Kasumi-1 (cell line): ENCODE data around the gene CELF2.
A peak's percentile ranks its signal among the peaks of the same experiment; 100 is the strongest.

Experiments
- DNase-seq, 2 experiments: peaks; one replicate each; lab custom pipeline; 2025; lab: John Stamatoyannopoulos, UW

CELF2 gene

DNA sequence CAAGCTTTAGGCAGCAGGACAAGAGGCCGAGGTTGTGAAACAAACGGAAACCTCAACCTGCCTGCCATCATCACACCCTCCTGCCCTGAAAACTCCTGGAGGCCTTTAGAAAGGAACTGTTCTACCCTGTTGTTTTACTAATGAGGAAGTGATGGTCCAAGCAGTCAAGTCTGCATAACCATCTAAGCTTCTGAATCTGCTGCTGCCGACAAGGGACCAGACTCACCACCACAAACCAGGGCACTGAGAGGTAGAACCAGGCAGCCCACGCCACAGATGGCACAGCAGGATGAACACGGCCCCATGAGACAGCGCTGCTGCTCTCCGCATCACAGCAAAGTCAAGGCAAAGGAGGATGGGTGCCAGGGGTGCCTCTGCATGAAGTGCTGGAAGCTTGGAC lies 209.4 kb downstream of the CELF2 start:
- DNase-seq, result peak; percentile 23 to 24

DNA sequence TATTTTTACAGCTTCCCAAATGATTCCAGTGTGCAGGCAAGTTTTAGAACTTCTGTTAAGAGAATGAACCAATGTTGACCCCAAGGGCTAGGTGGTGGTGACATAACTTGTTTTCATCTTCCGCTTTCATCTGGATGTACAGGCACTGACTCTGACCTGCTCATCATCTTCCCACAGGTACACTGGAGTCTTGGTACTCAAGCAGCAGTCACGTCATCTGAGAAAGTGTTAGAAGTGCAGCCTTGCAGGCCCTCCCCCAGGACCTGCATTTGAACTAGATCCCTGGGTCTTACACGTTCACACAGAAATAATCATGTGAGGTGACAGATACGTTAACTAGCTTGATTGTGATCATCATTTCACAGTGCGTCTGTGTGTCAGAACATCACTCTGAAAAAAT lies 212.2 kb downstream of the CELF2 start:
- DNase-seq, result no peak

DNA sequence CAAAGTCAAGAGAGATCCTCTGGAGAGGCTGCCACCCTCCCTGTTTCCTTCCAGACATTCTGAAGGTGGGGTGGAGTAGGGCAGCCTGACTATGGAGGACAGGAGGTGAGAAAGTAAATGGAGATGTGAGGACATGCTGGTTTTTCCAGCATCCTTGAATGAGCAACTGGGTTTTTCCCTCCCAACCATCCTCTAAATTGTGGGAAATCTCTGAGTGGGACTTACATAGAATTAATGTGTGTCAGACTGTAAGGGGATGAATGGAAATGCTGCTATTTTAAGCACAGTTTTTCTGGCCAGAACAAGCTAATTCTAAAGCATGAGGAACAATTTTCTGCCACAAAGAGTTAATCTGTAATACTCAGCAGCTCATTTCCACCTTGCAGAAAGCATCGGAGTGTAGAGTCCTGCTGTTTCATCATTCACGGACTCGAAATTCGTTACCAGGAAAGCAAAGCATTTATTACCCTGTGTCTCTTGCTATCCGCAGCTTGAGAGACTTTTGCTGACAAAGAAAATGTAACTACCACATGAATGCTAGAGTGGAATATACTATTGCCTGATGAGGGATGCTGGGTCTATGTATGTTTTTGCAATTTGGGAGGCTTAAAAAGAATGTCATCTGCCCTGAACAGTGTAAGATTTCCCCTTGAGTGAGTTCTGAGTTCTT lies 213.0 kb downstream of the CELF2 start:
- no peak for DNase-seq

DNA sequence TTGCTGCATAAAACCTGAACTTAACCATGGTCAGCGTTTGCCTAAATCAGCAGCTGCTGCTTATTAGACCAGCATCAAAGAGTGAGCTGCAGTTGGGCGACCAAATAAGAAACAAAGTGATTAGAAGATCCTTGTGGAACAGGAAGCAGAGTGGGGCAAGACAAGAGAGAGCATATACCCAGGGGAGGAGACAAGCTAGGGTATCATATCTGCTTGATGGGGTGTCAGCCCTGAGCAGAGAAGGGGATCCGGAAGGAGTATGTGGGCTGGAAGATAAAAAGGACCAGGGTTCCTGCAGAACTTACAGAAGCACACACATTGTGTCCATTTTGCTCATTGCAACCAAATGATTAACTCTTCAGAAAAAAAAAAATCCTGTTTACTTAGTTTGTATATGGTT lies 213.6 kb downstream of the CELF2 start:
- no peak for DNase-seq

DNA sequence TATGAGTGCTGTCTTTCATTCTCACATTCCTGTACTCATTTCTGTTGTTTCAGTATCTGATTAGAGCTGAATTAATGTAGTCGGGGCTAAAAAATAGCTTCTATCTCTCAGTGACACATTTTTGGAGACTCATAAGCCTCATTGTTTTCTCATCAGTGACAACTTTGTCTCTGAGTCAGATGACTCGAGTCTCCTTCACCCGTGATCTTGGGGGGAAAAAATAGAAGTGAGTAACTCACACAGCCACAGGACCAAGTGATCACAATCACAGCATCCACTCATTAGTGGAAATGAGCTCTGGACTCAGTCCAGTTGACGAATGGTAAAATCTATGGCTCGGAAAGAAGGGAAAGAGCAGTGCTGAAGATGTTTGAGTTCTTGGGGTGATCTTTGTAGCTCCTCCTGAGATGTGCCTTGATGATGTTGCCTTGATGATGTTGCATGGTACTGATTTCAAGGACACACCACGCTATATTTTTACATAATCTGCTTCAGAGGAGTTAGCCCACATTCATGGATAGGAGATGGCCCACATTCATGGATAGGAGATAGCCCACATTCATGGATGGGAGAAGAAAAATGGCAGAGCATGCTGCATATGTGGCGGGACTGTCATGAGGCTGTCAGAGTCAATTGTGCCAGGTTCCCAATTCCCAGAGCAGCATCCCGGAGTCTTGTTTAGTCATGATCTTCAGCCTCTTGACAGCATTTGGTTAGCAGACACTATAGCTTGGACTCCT lies 214.7 kb downstream of the CELF2 start:
- DNase-seq, result no peak

DNA sequence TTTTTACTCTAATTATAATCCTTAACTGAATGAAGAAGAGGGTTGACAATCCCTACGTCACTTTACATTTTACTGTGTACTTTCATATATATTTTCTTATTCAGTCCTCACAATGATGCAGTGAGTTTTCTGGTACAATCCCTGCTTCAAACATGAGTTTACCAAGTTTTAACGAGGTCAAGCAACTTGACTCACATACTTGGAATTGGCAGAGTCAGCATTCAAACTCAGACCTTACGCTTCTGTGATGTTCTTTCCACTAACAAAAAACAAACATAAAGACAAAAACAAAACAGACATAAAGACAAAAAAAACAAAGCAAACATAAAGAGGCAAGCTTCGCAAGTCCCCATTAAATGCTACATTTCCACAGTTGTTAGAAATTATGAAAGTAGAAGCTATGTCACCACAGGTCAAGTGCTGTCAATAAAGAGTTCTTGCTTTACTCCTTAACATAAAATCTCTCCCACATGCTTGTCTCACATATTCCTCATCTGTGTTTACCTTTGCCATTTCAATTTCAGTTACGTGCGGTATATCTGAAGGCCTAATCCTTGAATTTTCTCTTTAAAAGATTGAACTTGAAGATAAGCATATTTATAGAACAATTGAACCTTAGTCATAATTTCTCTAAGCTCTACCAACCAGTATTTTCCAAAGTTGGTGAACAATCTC lies 217.3 kb downstream of the CELF2 start:
- no peak for DNase-seq

- DNase-seq, result no peak
Observed at GRCh38 chr10:11235771-11236170, 218.1 kb downstream of the CELF2 start.

DNA sequence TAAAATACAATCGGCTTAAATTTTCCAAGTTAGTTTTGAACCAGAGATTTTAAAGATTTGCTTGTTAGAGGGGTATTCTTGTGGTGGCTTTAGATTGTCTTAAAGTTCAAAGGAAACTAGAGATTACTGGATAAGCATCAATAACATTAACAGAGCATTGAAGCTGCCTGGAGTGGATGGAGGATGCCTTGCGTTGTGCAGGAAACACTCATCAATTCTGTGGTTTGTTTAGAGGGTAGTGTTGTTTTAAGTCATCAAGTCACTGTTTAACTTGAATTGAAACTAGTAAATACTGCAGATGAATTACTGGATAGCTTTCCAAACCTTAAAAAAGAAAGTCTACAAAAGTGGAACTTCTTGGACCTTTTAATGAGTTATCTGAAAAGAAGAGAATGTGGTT lies 218.6 kb downstream of the CELF2 start:
- DNase-seq, result no peak

DNA sequence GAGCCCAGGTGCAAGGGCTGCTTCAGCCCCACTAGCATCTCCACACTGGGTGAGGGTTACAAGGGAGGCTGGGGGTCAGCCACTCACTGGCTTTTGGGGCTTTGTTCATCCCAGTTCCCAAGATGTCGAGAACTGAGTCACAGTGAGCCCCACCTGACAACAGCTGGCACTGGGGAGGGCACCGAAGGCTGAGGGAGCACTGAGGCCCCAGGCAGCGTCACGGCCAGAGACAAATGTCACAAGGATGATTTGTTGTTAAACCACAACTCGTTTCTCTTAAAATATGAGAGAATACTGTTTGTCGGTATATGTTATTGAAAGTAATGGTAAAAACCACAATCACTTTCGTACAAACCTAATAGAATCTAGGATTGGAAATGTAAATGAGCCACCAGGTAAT lies 219.9 kb downstream of the CELF2 start:
- DNase-seq, result no peak

- no peak for DNase-seq
Observed at GRCh38 chr10:11238893-11239292, 221.2 kb downstream of the CELF2 start.

DNA sequence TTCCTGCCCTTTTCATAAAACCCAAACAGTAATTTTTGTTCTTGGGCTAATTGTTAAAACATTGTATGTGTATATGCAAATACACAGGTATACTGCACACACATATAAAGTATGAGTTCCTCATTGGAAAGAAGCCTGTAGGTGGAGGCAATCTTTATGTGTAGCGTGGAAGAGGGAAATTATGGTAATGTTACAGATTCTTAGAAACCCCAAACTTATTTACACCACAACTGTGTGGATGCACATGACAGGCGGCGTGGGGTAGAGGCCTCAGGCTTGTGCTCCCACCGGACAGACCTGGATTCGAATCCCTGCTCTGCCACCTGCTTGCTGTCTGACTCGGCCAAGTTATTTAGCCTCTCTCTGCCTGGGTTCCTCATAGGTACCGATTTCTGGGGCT lies 223.0 kb downstream of the CELF2 start:
- no peak for DNase-seq

- DNase-seq, result no peak
Observed at GRCh38 chr10:11242443-11243387, 225.0 kb downstream of the CELF2 start.

- DNase-seq, result no peak
Observed at GRCh38 chr10:11243425-11244222, 226.0 kb downstream of the CELF2 start.

DNA sequence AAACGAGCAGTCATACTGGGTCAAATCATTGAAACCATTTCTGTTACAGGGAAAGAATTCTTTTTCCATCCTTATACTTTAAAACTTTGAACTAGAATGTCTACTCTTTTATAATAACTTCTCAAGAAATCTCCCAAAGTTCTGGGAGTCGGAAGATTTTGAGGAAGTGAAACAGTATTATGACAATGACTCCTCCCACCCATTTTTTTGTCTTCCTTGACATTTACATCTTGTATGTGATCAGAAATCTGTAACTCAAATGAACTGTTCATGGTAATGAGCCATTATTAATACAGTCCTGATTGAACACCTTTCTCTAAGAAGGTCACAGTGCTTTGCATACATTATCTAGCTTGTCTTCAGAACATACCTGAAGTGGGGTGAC lies 227.4 kb downstream of the CELF2 start:
- peak in 1 of 2 experiments; percentile 36 for DNase-seq

DNA sequence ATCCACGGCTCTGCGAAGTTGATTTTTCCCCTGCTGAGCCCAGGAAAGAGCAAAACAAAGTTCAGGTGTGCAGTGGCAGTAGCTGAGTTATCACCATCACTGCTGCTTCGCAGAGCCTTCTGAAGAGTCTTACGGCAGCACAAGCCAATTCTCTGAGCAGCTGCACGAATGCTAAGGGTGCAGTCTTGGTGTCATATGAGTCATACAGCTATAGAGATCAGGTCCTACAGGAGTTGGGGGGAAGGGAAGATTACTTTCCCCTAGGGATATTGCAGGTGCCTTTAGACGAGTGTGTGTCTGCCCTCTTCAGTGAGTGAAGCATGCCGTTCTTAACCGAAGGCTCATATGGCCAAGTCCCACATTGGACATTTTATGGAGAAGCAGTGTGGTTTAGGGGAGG lies 227.8 kb downstream of the CELF2 start:
- DNase-seq, result no peak

GRCh38 chr10:11245981-11246590 lies 228.4 kb downstream of the CELF2 start:
- DNase-seq, result no peak

DNA sequence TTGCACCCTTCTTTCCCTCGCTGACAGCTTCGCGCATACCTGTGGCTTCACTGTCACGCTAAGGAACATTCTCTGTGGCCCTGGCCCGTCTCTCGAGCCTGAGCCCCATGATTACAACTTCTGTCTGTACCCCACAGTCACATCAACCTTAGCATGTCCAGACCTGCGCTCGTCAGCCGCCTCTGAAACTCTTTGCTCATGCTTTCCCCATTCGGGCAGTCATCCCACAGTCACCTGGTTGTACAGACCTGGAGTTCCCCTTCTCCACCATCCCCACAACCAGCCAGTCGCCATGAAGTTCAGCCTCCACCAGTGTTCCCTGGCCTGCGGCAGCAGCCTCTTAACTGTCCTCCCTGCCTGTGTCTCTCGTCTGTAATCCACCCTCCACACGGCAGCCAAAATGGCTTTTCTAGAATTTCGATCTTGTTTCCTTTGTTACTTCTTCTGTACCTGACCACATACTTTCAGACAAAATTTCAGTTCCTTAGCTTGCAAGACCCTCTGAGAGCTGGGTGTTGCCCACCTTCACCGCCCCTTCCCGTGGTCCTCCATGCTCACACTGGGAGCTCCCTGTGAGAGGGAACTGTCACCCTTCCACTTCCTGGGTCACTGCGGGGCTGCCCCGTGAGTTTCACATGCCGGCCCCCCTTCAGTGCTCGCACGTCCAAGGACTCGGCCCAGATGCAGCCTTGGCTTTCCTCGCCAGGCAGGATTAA lies 229.2 kb downstream of the CELF2 start:
- no peak for DNase-seq

- DNase-seq, result no peak
Observed at GRCh38 chr10:11249152-11249807, 231.6 kb downstream of the CELF2 start.

GRCh38 chr10:11249808-11250195 lies 232.1 kb downstream of the CELF2 start:
- no peak for DNase-seq

GRCh38 chr10:11250304-11250703 lies 232.6 kb downstream of the CELF2 start:
- no peak for DNase-seq
